Lower lobe of right lung (tissue), 2 donors: ENCODE data around the gene CACNB2. TPM values are rescaled to one million over a fixed set of nuclear protein-coding genes. Genes with fewer than 3 reads are reported as not detected.

Experiments
- ATAC-seq, 2 donors: fragments of 200-7000 bp; cut with Tn5 transposase; one replicate each; pipeline ENCODE4 v1.9.1; 2020 to 2022; ENCODE audit warnings: mild to moderate bottlenecking in 2 of 2, moderate library complexity in 2 of 2
- DNase-seq: peaks from one replicate; pipeline ENCODE4 v3.0.0-alpha.2; 2020
- H3K27ac ChIP-seq: fragments of 200-600 bp; one replicate; pipeline ENCODE4 v1.8.0; 2022
- H3K27me3 ChIP-seq: fragments of 200-600 bp; one replicate; pipeline ENCODE4 v1.8.0; 2022; ENCODE audit warnings: low read depth
- H3K36me3 ChIP-seq: fragments of 200-600 bp; one replicate; pipeline ENCODE4 v1.8.0; 2022; ENCODE audit warnings: mild to moderate bottlenecking
- H3K4me1 ChIP-seq: fragments of 200-600 bp; one replicate; pipeline ENCODE4 v1.8.0; 2022
- H3K4me3 ChIP-seq: fragments of 200-600 bp; one replicate; pipeline ENCODE4 v1.8.0; 2022; ENCODE audit warnings: mild to moderate bottlenecking
- H3K9me3 ChIP-seq: fragments of 200-600 bp; one replicate; pipeline ENCODE4 v1.8.0; 2022
- CTCF ChIP-seq: fragments of 200-600 bp; IDR thresholded peaks from one replicate; pipeline ENCODE4 v1.8.0; 2022; ENCODE audit warnings: antibody characterized with exemption, mild to moderate bottlenecking
- intact Hi-C: fragments of 100-400 bp; cut with DNase I; formaldehyde crosslinking; loops from one replicate; pipeline ENCODE4 v1.11.0; 2022
- total RNA-seq: library from RNA; stranded (reverse); fragmentation: NEBNext Ultra II Directional; extraction: Animal tissue kit (Norgen Biotek cat#: 25700); gene quantifications from one replicate; pipeline ENCODE4 v1.2.1, GENCODE V29; 2021
- donor health status: DM: no; HTN: yes; CAD: no; lungs with severe emphysema.

The CACNB2 gene
- total RNA-seq, 1 donor from 2014 or later = 1.4 TPM

GRCh38 chr10:18376650-18377049 is 236.4 kb downstream of the CACNB2 start:
- ATAC-seq (no peak), DNase-seq (no peak)
- Histone ChIP-seq H3K9me3 (no peaks in the 10 kb centered on the region), H3K36me3 (no peaks in the 10 kb centered on the region), H3K27me3 (no peaks in the 10 kb centered on the region), H3K4me3 (no peak overlapping the region), H3K27ac (no peak overlapping the region), H3K4me1 (no peaks in the 10 kb centered on the region)
- intact Hi-C loops = no loop called here
- no peak for TF ChIP-seq CTCF

- intact Hi-C loops = no loop called here
- DNase-seq (no peak), ATAC-seq (no peak)
- no peaks in the 10 kb centered on the region for H3K9me3 ChIP-seq
- H3K4me1 ChIP-seq = no peaks in the 10 kb centered on the region
- H3K36me3 ChIP-seq = no peaks in the 10 kb centered on the region
- TF ChIP-seq CTCF = no peak
- no peak overlapping the region for H3K27ac ChIP-seq
- no peak overlapping the region for H3K4me3 ChIP-seq
- H3K27me3 ChIP-seq = no peaks in the 10 kb centered on the region
Observed at GRCh38 chr10:18377898-18378297, 237.7 kb downstream of the CACNB2 start.

DNA sequence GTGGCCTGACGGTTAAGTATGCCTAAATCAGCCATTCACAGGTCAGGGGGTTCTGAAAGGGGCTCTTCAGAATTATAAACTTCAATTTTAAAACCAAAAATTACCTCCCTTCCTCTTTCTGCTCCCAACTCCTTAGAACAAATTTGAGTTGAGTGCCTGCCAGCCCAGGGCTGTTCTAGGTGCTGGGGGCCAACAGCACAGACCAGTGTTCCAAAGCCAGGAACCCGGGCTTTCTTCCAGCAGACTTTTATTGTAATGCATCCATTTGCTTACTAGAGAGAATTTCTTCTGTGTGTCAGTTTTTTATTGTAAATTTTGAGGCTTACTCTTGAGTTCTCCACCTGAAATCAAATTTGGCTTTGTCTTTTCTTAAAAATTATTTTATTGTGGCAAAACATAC is 238.5 kb downstream of the CACNB2 start:
- no peak for TF ChIP-seq CTCF
- no peaks in the 10 kb centered on the region for H3K27me3 ChIP-seq
- ATAC-seq = no peak

DNA sequence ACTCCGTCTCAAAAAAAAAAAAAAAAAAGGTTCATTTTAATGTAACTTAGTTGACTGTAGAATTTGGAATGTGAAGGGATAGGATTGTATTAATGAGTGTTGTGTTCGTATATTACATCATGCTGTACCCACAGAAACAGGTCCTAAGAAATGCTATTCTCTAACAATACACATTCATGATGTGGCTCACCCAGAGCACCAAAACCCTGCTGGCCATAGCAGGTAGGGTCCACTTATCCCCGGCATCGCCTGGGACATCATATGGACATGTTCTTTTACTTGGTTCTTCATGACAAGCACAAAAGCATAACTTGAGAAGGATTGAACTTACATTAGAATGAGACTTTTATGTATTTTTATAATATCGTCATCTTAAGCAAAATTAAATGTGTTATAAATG is 241.5 kb downstream of the CACNB2 start:
- DNase-seq = no peak
- Histone ChIP-seq H3K27me3 (no peaks in the 10 kb centered on the region), H3K27ac (no peak overlapping the region), H3K4me1 (no peaks in the 10 kb centered on the region), H3K36me3 (no peaks in the 10 kb centered on the region), H3K9me3 (no peaks in the 10 kb centered on the region), H3K4me3 (no peak overlapping the region)
- ATAC-seq = no peak
- no peak for TF ChIP-seq CTCF
- intact Hi-C loops = no loop called here

More for the DNA sequence above, 238.5 kb downstream of the CACNB2 start:
- DNase-seq = no peak
- no peaks in the 10 kb centered on the region for H3K36me3 ChIP-seq
- H3K4me3 ChIP-seq = no peak overlapping the region
- no peaks in the 10 kb centered on the region for H3K4me1 ChIP-seq
- intact Hi-C loops = no loop called here
- H3K9me3 ChIP-seq = no peaks in the 10 kb centered on the region
- no peak overlapping the region for H3K27ac ChIP-seq

DNA sequence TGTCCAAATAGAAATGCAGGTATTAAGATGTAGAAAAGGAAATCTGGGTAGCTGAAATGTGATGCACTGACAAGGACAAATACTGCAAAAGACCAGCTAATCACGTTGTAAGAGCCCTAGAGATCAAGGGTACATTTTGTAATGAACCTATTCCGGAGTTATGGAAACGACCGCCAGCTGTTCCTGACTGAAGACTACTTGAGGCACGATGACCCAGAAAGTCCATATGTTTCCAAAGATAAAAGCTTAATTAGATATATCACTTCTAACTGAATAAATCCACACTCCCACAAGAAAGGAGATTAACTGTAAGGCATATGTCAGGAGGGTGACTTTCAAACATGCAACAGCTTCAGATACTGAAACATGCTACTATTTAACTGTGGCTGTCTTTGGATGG is 257.7 kb downstream of the CACNB2 start:
- no peak overlapping the region for H3K27ac ChIP-seq
- ATAC-seq (no peak), DNase-seq (no peak)
- no peak for TF ChIP-seq CTCF
- intact Hi-C loops = no loop called here
- H3K27me3 ChIP-seq = peaks cover 3% of the 10 kb centered on the region
- no peak overlapping the region for H3K4me3 ChIP-seq
- no peaks in the 10 kb centered on the region for H3K36me3 ChIP-seq
- H3K4me1 ChIP-seq = peaks cover 6% of the 10 kb centered on the region
- H3K9me3 ChIP-seq = no peaks in the 10 kb centered on the region

GRCh38 chr10:18399158-18399557 is 258.9 kb downstream of the CACNB2 start:
- peaks cover 3% of the 10 kb centered on the region for H3K27me3 ChIP-seq
- H3K4me3 ChIP-seq = no peak overlapping the region
- DNase-seq (no peak), ATAC-seq (no peak)
- H3K9me3 ChIP-seq = no peaks in the 10 kb centered on the region
- H3K27ac ChIP-seq = no peak overlapping the region
- H3K4me1 ChIP-seq = peaks cover 6% of the 10 kb centered on the region
- intact Hi-C loops = no loop called here
- no peak for TF ChIP-seq CTCF
- H3K36me3 ChIP-seq = no peaks in the 10 kb centered on the region
